ENCODE results near the gene PDCL3.
A peak's percentile ranks its signal among the peaks of the same experiment; 100 is the strongest.

Gene PDCL3

GRCh38 chr2:100562613-100563406, at the start of gene PDCL3:
Gene PDCL3 (plus strand): TSS chr2:100562993. CDS start chr2:100563068, 75 bp downstream.
- DNase-seq = peak; percentile 96

GRCh38 chr2:100513650-100514049, 49.1 kb upstream of the PDCL3 start:
- DNase-seq = peak; percentile 83

- DNase-seq = no peak
Observed at GRCh38 chr2:100517556-100517955, 45.2 kb upstream of the PDCL3 start.

- DNase-seq = no peak
Observed at GRCh38 chr2:100518801-100519200, 44.0 kb upstream of the PDCL3 start.

GRCh38 chr2:100520224-100520623, 42.6 kb upstream of the PDCL3 start:
- DNase-seq = no peak

- DNase-seq = no peak
Observed at GRCh38 chr2:100522430-100522829, 40.4 kb upstream of the PDCL3 start.

- DNase-seq = no peak
Observed at GRCh38 chr2:100524331-100524730, 38.5 kb upstream of the PDCL3 start.

GRCh38 chr2:100526868-100527267, 35.9 kb upstream of the PDCL3 start:
- no peak for DNase-seq

- no peak for DNase-seq
Observed at GRCh38 chr2:100527440-100528015, 35.3 kb upstream of the PDCL3 start.

GRCh38 chr2:100529176-100529575, 33.6 kb upstream of the PDCL3 start:
- DNase-seq = no peak

GRCh38 chr2:100529900-100530299, 32.9 kb upstream of the PDCL3 start:
- no peak for DNase-seq

- no peak for DNase-seq
Observed at GRCh38 chr2:100535855-100536254, 26.9 kb upstream of the PDCL3 start.

- no peak for DNase-seq
Observed at GRCh38 chr2:100537918-100538317, 24.9 kb upstream of the PDCL3 start.

- DNase-seq = no peak
Observed at GRCh38 chr2:100539221-100539620, 23.6 kb upstream of the PDCL3 start.

- no peak for DNase-seq
Observed at GRCh38 chr2:100541404-100541803, 21.4 kb upstream of the PDCL3 start.

- DNase-seq = no peak
Observed at GRCh38 chr2:100542418-100542817, 20.4 kb upstream of the PDCL3 start.

GRCh38 chr2:100544911-100545596, 17.7 kb upstream of the PDCL3 start:
- DNase-seq = no peak

- no peak for DNase-seq
Observed at GRCh38 chr2:100546469-100546868, 16.3 kb upstream of the PDCL3 start.

- no peak for DNase-seq
Observed at GRCh38 chr2:100548771-100549170, 14.0 kb upstream of the PDCL3 start.

- DNase-seq = no peak
Observed at GRCh38 chr2:100551303-100551702, 11.5 kb upstream of the PDCL3 start.

GRCh38 chr2:100554798-100555407, 7.9 kb upstream of the PDCL3 start:
- peak; percentile 22 for DNase-seq

GRCh38 chr2:100556746-100557145, 6.0 kb upstream of the PDCL3 start:
- no peak for DNase-seq

GRCh38 chr2:100560216-100560830, 2.5 kb upstream of the PDCL3 start:
- DNase-seq = no peak
